Astrocyte (in vitro differentiated cells and primary cell): ENCODE results near the gene KIAA0513. TPM values are rescaled to one million over a fixed set of nuclear protein-coding genes. Genes with fewer than 3 reads are reported as not detected.

Experiments
- DNase-seq: peaks from one replicate; pipeline ENCODE4 v3.0.0-alpha.2; 2010; ENCODE audit warnings: low read depth
- FAIRE-seq: peaks from 2 replicates; lab custom pipeline; 2011; peaks lifted over from hg19 to GRCh38; lab: Jason Lieb, UNC
- H2AFZ ChIP-seq: 2 replicates; pipeline ENCODE4 v1.6.0; 2012; ENCODE audit warnings: low read depth, low read length, inconsistent platforms
- H3K27ac ChIP-seq: 2 replicates; pipeline ENCODE4 v1.5.1; 2011; ENCODE audit warnings: low read depth, low read length, inconsistent platforms
- H3K27me3 ChIP-seq: 2 replicates; pipeline ENCODE4 v1.6.0; 2011; ENCODE audit warnings: low read length, inconsistent platforms; ENCODE audit not compliant: insufficient read depth
- H3K36me3 ChIP-seq: 2 replicates; pipeline ENCODE4 v1.5.1; 2011; ENCODE audit warnings: low read length, inconsistent platforms; ENCODE audit not compliant: insufficient read depth
- H3K4me1 ChIP-seq: 2 replicates; pipeline ENCODE4 v1.5.1; 2011; ENCODE audit warnings: low read length, inconsistent platforms; ENCODE audit not compliant: insufficient read depth
- H3K4me2 ChIP-seq: 2 replicates; pipeline ENCODE4 v1.6.0; 2012; ENCODE audit warnings: low read length, inconsistent platforms
- H3K4me3 ChIP-seq: 2 replicates; pipeline ENCODE4 v1.5.1; 2011; ENCODE audit warnings: low read depth, mild to moderate bottlenecking, low read length, inconsistent platforms; ENCODE audit not compliant: insufficient read depth
- H3K79me2 ChIP-seq: 2 replicates; pipeline ENCODE4 v1.6.0; 2012; ENCODE audit warnings: mild to moderate bottlenecking, low read length, inconsistent platforms; ENCODE audit not compliant: insufficient read depth
- H3K9ac ChIP-seq: 2 replicates; pipeline ENCODE4 v1.6.0; 2012; ENCODE audit warnings: mild to moderate bottlenecking, low read length, inconsistent platforms
- H3K9me3 ChIP-seq: 2 replicates; pipeline ENCODE4 v1.5.1; 2012; ENCODE audit warnings: low read depth, mild to moderate bottlenecking, low read length, inconsistent platforms; ENCODE audit not compliant: insufficient read depth
- H4K20me1 ChIP-seq: 2 replicates; pipeline ENCODE4 v1.6.0; 2012; ENCODE audit warnings: low read length, inconsistent platforms; ENCODE audit not compliant: insufficient read depth
- H3K27ac Mint-ChIP-seq: one replicate; pipeline ENCODE4 v1.8.0; 2021; ENCODE audit warnings: mild to moderate bottlenecking, mixed read lengths; ENCODE audit not compliant: unreplicated experiment
- H3K27me3 Mint-ChIP-seq: one replicate; pipeline ENCODE4 v1.8.0; 2021; ENCODE audit warnings: low read depth, mixed read lengths; ENCODE audit not compliant: unreplicated experiment
- H3K36me3 Mint-ChIP-seq: one replicate; pipeline ENCODE4 v1.8.0; 2021; ENCODE audit warnings: low read depth, mixed read lengths; ENCODE audit not compliant: unreplicated experiment
- H3K4me1 Mint-ChIP-seq: one replicate; pipeline ENCODE4 v1.8.0; 2021; ENCODE audit warnings: low read depth, mixed read lengths; ENCODE audit not compliant: unreplicated experiment
- H3K4me3 Mint-ChIP-seq: one replicate; pipeline ENCODE4 v1.8.0; 2021; ENCODE audit warnings: mild to moderate bottlenecking, moderate library complexity, mixed read lengths; ENCODE audit not compliant: unreplicated experiment
- H3K9me3 Mint-ChIP-seq: one replicate; pipeline ENCODE4 v1.8.0; 2021; ENCODE audit warnings: mild to moderate bottlenecking, mixed read lengths; ENCODE audit not compliant: unreplicated experiment
- EZH2 ChIP-seq: IDR thresholded peaks from 2 replicates; pipeline ENCODE4 v1.6.1; 2012; ENCODE audit warnings: mild to moderate bottlenecking, low read length, inconsistent platforms; ENCODE audit not compliant: insufficient read depth
- total RNA-seq: library from RNA; stranded (reverse); gene quantifications from 2 replicates; pipeline ENCODE4 v1.2.1, GENCODE V29; 2021
- TF ChIP-seq, protein P1 (sequence below): IDR thresholded peaks from 2 replicates; pipeline ENCODE4 v1.5.1; 2011; ENCODE audit warnings: low read depth, mild to moderate bottlenecking, inconsistent platforms, low read length, moderate library complexity; ENCODE audit not compliant: insufficient read depth

Gene KIAA0513
- total RNA-seq, 1 donor from 2014 or later: 7.5 TPM

GRCh38 chr16:85077039-85077438, 49.4 kb downstream of the KIAA0513 start:
- Mint-ChIP-seq H3K27ac (no peak overlapping the region), H3K4me1 (peaks cover 3% of the 10 kb centered on the region), H3K36me3 (peaks cover 29% of the 10 kb centered on the region), H3K9me3 (no peaks in the 10 kb centered on the region), H3K27me3 (peaks cover 24% of the 10 kb centered on the region), H3K4me3 (no peak overlapping the region)
- no peaks in the 10 kb centered on the region for H3K79me2 ChIP-seq
- FAIRE-seq (no peak), DNase-seq (no peak)
- H3K4me1 ChIP-seq: no peaks in the 10 kb centered on the region
- H3K9ac ChIP-seq: no peak overlapping the region
- no peaks in the 10 kb centered on the region for H4K20me1 ChIP-seq
- no peaks in the 10 kb centered on the region for H3K27me3 ChIP-seq
- no peak overlapping the region for H3K27ac ChIP-seq
- H3K36me3 ChIP-seq: no peaks in the 10 kb centered on the region
- H3K9me3 ChIP-seq: no peaks in the 10 kb centered on the region
- no peak overlapping the region for H2AFZ ChIP-seq
- no peak overlapping the region for H3K4me3 ChIP-seq
- no peak overlapping the region for H3K4me2 ChIP-seq
- no peak for TF ChIP-seq EZH2
- TF ChIP-seq, protein P1, sequence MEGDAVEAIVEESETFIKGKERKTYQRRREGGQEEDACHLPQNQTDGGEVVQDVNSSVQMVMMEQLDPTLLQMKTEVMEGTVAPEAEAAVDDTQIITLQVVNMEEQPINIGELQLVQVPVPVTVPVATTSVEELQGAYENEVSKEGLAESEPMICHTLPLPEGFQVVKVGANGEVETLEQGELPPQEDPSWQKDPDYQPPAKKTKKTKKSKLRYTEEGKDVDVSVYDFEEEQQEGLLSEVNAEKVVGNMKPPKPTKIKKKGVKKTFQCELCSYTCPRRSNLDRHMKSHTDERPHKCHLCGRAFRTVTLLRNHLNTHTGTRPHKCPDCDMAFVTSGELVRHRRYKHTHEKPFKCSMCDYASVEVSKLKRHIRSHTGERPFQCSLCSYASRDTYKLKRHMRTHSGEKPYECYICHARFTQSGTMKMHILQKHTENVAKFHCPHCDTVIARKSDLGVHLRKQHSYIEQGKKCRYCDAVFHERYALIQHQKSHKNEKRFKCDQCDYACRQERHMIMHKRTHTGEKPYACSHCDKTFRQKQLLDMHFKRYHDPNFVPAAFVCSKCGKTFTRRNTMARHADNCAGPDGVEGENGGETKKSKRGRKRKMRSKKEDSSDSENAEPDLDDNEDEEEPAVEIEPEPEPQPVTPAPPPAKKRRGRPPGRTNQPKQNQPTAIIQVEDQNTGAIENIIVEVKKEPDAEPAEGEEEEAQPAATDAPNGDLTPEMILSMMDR: no peak

GRCh38 chr16:85077576-85078125, 50.1 kb downstream of the KIAA0513 start:
- peaks cover 29% of the 10 kb centered on the region for H3K36me3 Mint-ChIP-seq
- FAIRE-seq (no peak), DNase-seq (no peak)
- no peaks in the 10 kb centered on the region for H3K27me3 ChIP-seq
- TF ChIP-seq, protein P1: no peak
- TF ChIP-seq EZH2: no peak
- H3K36me3 ChIP-seq: no peaks in the 10 kb centered on the region
- peaks cover 5% of the 10 kb centered on the region for H3K4me1 Mint-ChIP-seq
- no peak overlapping the region for H3K4me3 Mint-ChIP-seq
- H3K27me3 Mint-ChIP-seq: peaks cover 28% of the 10 kb centered on the region
- no peaks in the 10 kb centered on the region for H3K79me2 ChIP-seq
- no peak overlapping the region for H3K27ac ChIP-seq
- no peak overlapping the region for H2AFZ ChIP-seq
- no peak overlapping the region for H3K4me2 ChIP-seq
- no peaks in the 10 kb centered on the region for H3K9me3 ChIP-seq
- H3K9me3 Mint-ChIP-seq: no peaks in the 10 kb centered on the region
- no peaks in the 10 kb centered on the region for H3K4me1 ChIP-seq
- H4K20me1 ChIP-seq: no peaks in the 10 kb centered on the region
- H3K9ac ChIP-seq: no peak overlapping the region
- no peak overlapping the region for H3K4me3 ChIP-seq
- no peak overlapping the region for H3K27ac Mint-ChIP-seq

DNA sequence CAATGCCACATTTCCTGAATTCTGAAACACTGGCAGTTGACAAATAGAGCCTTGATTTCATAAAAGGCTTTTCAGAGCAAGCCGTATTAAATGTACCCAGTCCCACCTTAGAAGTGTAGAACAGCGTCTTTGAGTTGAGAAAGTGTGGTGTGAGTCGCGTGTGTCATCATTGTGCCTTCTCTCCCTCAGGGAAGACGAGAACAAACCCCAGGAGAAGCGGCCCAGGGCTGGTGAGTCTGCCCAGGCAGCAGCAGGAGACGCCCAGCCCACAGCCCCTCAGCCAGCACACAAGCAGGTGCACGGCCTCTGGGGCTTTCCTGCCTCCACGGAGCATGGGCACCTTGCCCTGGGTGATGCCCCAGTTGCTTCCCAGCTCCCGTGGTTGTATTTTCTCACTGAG, 50.6 kb downstream of the KIAA0513 start:
- Histone ChIP-seq H3K4me3 (no peak overlapping the region), H3K79me2 (no peaks in the 10 kb centered on the region), H3K27me3 (no peaks in the 10 kb centered on the region), H3K9me3 (no peaks in the 10 kb centered on the region), H2AFZ (no peak overlapping the region), H3K4me1 (no peaks in the 10 kb centered on the region), H3K9ac (no peak overlapping the region), H3K27ac (no peak overlapping the region), H3K36me3 (no peaks in the 10 kb centered on the region), H4K20me1 (peaks cover 2% of the 10 kb centered on the region), H3K4me2 (no peak overlapping the region)
- Mint-ChIP-seq H3K9me3 (no peaks in the 10 kb centered on the region), H3K27ac (no peak overlapping the region), H3K36me3 (peaks cover 31% of the 10 kb centered on the region), H3K27me3 (peaks cover 29% of the 10 kb centered on the region), H3K4me1 (peaks cover 7% of the 10 kb centered on the region), H3K4me3 (no peak overlapping the region)
- no peak for DNase-seq
- TF ChIP-seq EZH2: no peak
- FAIRE-seq: no peak
